DOHH2 (cell line): ENCODE measurements around the gene KCNG2.

Source experiments
- CTCF ChIP-seq: fragments of 200-600 bp; sonication (generic); IDR thresholded peaks from one replicate; pipeline ENCODE4 v1.5.1; 2014; ENCODE audit warnings: antibody characterized with exemption, mild to moderate bottlenecking, low read depth, low read length; ENCODE audit not compliant: poor library complexity, severe bottlenecking
- EZH2phosphoT487 ChIP-seq: fragments of 200-600 bp; sonication (generic); IDR thresholded peaks from 2 replicates; pipeline ENCODE4 v1.6.1; 2017; ENCODE audit warnings: borderline replicate concordance, mild to moderate bottlenecking, antibody characterized with exemption, low read length, moderate library complexity, mixed read lengths

GRCh38 chr18:79847606-79848293 lies 50.0 kb downstream of the KCNG2 start:
- no peak for TF ChIP-seq CTCF
- TF ChIP-seq EZH2phosphoT487 = no peak
